A673 (cell line): Measurements from ENCODE around the gene CCR6.

ENCODE experiments used
- CTCF ChIP-seq: fragments of 300-800, 200-600 bp; sonication (generic); conservative IDR thresholded peaks from 2 replicates; pipeline ENCODE4 v1.5.1; 2017; ENCODE audit warnings: low read depth, mild to moderate bottlenecking, antibody characterized with exemption, low read length, moderate library complexity, mixed read lengths
- EZH2 ChIP-seq: fragments of 200-600 bp; sonication (generic); IDR thresholded peaks from 2 replicates; pipeline ENCODE4 v1.6.1; 2017; ENCODE audit warnings: borderline replicate concordance, low read depth, mild to moderate bottlenecking, mixed read lengths, antibody characterized with exemption, low read length; ENCODE audit not compliant: poor library complexity, severe bottlenecking

GRCh38 chr6:167079853-167080297 lies 43.0 kb upstream of the CCR6 start:
- no peak for TF ChIP-seq CTCF
- TF ChIP-seq EZH2: no peak
